ENCODE results near the gene ACOX1. TPM values are rescaled to one million over a fixed set of nuclear protein-coding genes. Genes with fewer than 3 reads are reported as not detected.

The ACOX1 gene
- total and polyA plus RNA-seq, 2 experiments from 2014 or later: 21.3 to 43.0 TPM

DNA sequence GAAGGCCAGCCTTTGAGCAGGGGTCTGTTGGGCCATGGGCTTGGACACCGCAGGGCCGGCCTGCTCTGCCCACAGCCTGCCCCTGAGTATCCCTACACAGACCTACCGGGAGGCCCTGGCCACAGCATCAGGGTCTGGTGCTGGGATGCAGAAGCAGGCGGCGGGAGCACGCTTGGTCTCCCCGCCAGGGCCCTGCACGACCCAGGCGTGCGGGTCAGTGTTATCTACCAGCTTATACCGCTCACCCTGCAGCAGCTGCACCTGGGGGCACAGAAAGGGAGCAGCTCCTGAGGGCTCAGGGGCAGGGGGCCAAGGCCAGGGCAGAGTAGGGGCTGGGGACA is 39.3 kb upstream of the ACOX1 start:
- DNase-seq (ENCODE audit: low read depth in 1 of 2, low spot score in 1 of 2): no peak
- Histone ChIP-seq H3K9me3 (ENCODE audit: low read depth) (no peaks in the 10 kb centered on the region), H3K4me3 (no peak overlapping the region), H3K4me1 (ENCODE audit: low read depth) (no peaks in the 10 kb centered on the region), H3K36me3 (no peaks in the 10 kb centered on the region), H3K27ac (no peak overlapping the region), H3K27me3 (peaks cover 5% of the 10 kb centered on the region)
- TF ChIP-seq, protein P1, sequence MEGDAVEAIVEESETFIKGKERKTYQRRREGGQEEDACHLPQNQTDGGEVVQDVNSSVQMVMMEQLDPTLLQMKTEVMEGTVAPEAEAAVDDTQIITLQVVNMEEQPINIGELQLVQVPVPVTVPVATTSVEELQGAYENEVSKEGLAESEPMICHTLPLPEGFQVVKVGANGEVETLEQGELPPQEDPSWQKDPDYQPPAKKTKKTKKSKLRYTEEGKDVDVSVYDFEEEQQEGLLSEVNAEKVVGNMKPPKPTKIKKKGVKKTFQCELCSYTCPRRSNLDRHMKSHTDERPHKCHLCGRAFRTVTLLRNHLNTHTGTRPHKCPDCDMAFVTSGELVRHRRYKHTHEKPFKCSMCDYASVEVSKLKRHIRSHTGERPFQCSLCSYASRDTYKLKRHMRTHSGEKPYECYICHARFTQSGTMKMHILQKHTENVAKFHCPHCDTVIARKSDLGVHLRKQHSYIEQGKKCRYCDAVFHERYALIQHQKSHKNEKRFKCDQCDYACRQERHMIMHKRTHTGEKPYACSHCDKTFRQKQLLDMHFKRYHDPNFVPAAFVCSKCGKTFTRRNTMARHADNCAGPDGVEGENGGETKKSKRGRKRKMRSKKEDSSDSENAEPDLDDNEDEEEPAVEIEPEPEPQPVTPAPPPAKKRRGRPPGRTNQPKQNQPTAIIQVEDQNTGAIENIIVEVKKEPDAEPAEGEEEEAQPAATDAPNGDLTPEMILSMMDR (IDR thresholded peaks at IDR 0.05; ENCODE audit: low read depth, low read length): no peak

DNA sequence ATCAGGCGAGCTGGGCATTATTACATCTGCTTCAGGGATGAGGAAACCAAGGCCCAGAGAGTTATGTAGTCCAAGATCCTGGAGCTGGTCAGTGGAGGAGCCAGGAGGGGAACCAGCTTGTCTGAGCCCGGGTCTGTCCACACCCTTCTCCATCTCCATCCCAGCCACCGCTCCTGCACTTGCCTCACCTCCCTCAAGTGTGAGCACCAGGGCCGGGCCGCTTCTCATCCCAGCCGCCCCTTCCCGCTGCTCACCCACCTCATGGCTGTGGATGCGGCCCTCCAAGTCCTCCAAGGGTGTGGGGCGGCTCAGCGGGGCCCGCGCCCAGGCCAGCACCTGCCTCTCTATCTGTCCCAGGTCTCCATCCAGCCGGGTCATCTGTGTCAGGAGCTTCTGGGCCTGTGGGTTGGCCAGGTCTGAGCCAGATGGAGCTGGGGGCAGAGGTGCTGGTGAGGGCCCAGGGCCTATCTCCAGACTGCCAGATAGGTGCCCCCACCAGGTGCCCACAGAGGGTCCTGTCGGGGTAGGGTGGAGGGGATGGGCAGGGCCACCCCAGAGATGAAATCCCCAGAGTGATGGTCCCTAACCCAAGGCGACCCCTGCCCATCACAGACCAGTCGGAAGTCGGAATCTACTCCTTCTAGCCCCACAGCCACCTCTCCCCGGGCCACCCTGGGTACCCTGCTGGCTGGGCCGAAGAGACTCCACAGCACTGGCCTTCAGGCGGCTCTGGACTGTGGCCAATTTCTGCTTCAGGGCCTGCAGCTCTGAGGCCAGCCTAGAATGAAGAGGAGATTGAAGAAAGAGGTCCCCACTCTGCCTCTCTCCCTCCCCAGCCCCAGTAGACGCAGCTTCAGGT is 38.7 kb upstream of the ACOX1 start:
- TF ChIP-seq, protein P1 (IDR thresholded peaks at IDR 0.05; ENCODE audit: low read depth, low read length): no peak
- H3K9me3 ChIP-seq (ENCODE audit: low read depth): no peaks in the 10 kb centered on the region
- H3K27ac ChIP-seq: no peak overlapping the region
- no peaks in the 10 kb centered on the region for H3K4me1 ChIP-seq (ENCODE audit: low read depth)
- H3K27me3 ChIP-seq: peaks cover 5% of the 10 kb centered on the region
- H3K4me3 ChIP-seq: no peak overlapping the region
- no peaks in the 10 kb centered on the region for H3K36me3 ChIP-seq
- no peak for DNase-seq (ENCODE audit: low read depth in 1 of 2, low spot score in 1 of 2)

- no peaks in the 10 kb centered on the region for H3K4me1 ChIP-seq (ENCODE audit: low read depth)
- H3K9me3 ChIP-seq (ENCODE audit: low read depth): no peaks in the 10 kb centered on the region
- H3K27me3 ChIP-seq: peaks cover 5% of the 10 kb centered on the region
- no peaks in the 10 kb centered on the region for H3K36me3 ChIP-seq
- H3K27ac ChIP-seq: no peak overlapping the region
- no peak for DNase-seq (ENCODE audit: low read depth in 1 of 2, low spot score in 1 of 2)
- H3K4me3 ChIP-seq: no peak overlapping the region
- TF ChIP-seq, protein P1 (IDR thresholded peaks at IDR 0.05; ENCODE audit: low read depth, low read length): no peak
Observed at GRCh38 chr17:76014925-76015261, 35.9 kb upstream of the ACOX1 start.

DNA sequence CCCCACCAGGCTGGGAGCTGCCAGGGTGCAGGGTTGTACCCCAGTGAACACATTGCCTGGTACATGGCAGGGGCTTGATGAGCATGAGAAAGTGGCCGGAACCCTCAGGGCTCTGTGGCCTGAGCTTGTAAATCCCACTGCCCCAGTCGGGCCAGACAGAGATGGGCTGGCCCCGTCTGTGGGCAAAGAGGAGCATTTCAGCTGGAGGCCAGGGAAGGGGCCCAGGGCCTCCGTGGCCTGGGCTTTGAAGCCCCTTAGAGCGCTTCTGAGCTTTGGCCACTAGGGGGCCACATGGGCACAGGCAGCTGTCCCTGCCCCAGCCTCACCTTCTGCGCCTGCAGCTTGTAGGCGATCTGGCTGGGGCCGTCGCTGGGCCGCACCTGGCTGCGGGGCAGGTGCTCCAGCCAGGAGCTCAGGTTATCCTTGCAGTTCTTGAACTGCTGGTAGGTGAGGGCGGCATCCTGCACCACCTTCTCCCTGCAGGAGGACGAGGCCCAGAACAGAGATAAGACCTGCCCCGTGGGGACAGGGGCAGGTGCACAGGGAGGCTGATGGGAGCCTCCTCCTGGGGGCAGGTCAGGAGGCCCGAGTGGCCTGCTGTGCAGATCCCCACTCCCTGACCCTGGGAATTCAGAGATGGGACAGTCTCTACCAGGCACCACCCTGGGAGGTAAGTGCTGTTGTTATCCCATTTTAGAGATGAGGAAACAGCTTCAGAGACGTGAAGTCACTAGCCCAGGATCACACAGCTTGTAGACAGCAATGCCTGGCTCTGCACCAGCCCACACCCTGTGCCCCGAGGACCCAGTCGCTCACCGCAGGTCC is 35.3 kb upstream of the ACOX1 start:
- peak; percentile 79 to 92 for DNase-seq (ENCODE audit: low read depth in 1 of 2, low spot score in 1 of 2)
- peaks cover 5% of the 10 kb centered on the region for H3K27me3 ChIP-seq
- no peaks in the 10 kb centered on the region for H3K9me3 ChIP-seq (ENCODE audit: low read depth)
- no peaks in the 10 kb centered on the region for H3K36me3 ChIP-seq
- TF ChIP-seq, protein P1 (IDR thresholded peaks at IDR 0.05; ENCODE audit: low read depth, low read length): peak; percentile 94
- H3K4me1 ChIP-seq (ENCODE audit: low read depth): no peaks in the 10 kb centered on the region
- no peak overlapping the region for H3K27ac ChIP-seq
- no peak overlapping the region for H3K4me3 ChIP-seq

GRCh38 chr17:76013377-76013932 is 34.5 kb upstream of the ACOX1 start:
- DNase-seq (ENCODE audit: low read depth in 1 of 2, low spot score in 1 of 2): no peak

More at GRCh38 chr17:76013377-76013932, 34.5 kb upstream of the ACOX1 start:
- Histone ChIP-seq H3K27me3 (peaks cover 5% of the 10 kb centered on the region), H3K9me3 (ENCODE audit: low read depth) (no peaks in the 10 kb centered on the region), H3K36me3 (no peaks in the 10 kb centered on the region), H3K4me1 (ENCODE audit: low read depth) (no peaks in the 10 kb centered on the region), H3K4me3 (no peak overlapping the region), H3K27ac (no peak overlapping the region)
- TF ChIP-seq, protein P1 (IDR thresholded peaks at IDR 0.05; ENCODE audit: low read depth, low read length): no peak

Data from cardiac muscle cell (in vitro differentiated cells and primary cell).